Endothelial cell of umbilical vein (primary cell): ENCODE results near the gene CEP63. TPM values are rescaled to one million over a fixed set of nuclear protein-coding genes. Genes with fewer than 3 reads are reported as not detected.

ENCODE experiments used
- BruUV-seq: library from RNA; stranded (reverse); fragments of 400-500 nt; replicated peaks from 2 replicates; lab custom pipeline; 2021; lab: Mats Ljungman, UMichigan
- CTCF ChIA-PET: fragments of 300-600, 350-600 bp; sonication (Branson Sonifier 250); formaldehyde crosslinking; loops from one replicate; lab custom pipeline; 2021; ENCODE audit warnings: antibody characterized with exemption, inconsistent platforms; lab: Charles Lee
- POLR2A ChIA-PET: fragments of 300-600, 350-600 bp; sonication (Branson Sonifier 250); formaldehyde crosslinking; loops from one replicate; lab custom pipeline; 2021; ENCODE audit warnings: antibody characterized with exemption, inconsistent platforms; lab: Charles Lee
- DNase-seq: peaks from one replicate; pipeline ENCODE4 v3.0.0-alpha.2; 2011; ENCODE audit warnings: low read depth, low spot score
- FAIRE-seq: peaks from 2 replicates; lab custom pipeline; 2011; peaks lifted over from hg19 to GRCh38; lab: Jason Lieb, UNC
- H2AFZ ChIP-seq: 2 replicates; pipeline ENCODE4 v1.6.0; 2012; ENCODE audit warnings: low read depth, low read length, control low read depth, inconsistent platforms
- H3K27ac ChIP-seq: 2 replicates; pipeline ENCODE4 v1.5.1; 2011; ENCODE audit warnings: low read depth, mild to moderate bottlenecking, control low read depth, low read length, moderate library complexity; ENCODE audit not compliant: insufficient read depth
- H3K27me3 ChIP-seq, 2 experiments: 2 replicates each; pipeline versions ENCODE4 v1.6.0 to v1.6.1; 2011; ENCODE audit warnings: low read length in 2 of 2, mixed read lengths in 1 of 2; ENCODE audit not compliant: control insufficient read depth in 2 of 2, insufficient read depth in 2 of 2
- H3K36me3 ChIP-seq, 2 experiments: 2 replicates in 1 of 2; 3 replicates in 1 of 2; pipeline ENCODE4 v1.5.1; 2011; ENCODE audit warnings: low read length in 2 of 2, mild to moderate bottlenecking in 1 of 2, moderate library complexity in 1 of 2; ENCODE audit not compliant: control insufficient read depth in 2 of 2, insufficient read depth in 2 of 2; ENCODE audit errors: extremely low read depth in 1 of 2
- H3K4me1 ChIP-seq: 3 replicates; pipeline ENCODE4 v1.5.1; 2011; ENCODE audit warnings: mild to moderate bottlenecking, low read length; ENCODE audit not compliant: control insufficient read depth, insufficient read depth; ENCODE audit errors: extremely low read depth
- H3K4me2 ChIP-seq: 2 replicates; pipeline ENCODE4 v1.6.1; 2011; ENCODE audit warnings: low read length, control low read depth, mixed read lengths; ENCODE audit not compliant: insufficient read depth
- H3K4me3 ChIP-seq, 3 experiments: fragments of 200-600 bp in 1 of 3; sonication (generic), shearing (Covaris generic) in 1 of 3; replicated peaks in 1 of 3; 2 replicates each; pipeline ENCODE4 v1.5.1; 2011 to 2016; ENCODE audit warnings: control low read depth in 3 of 3, low read length in 3 of 3, mild to moderate bottlenecking in 2 of 3, inconsistent platforms in 1 of 3, low read depth in 1 of 3, moderate library complexity in 1 of 3; ENCODE audit not compliant: insufficient read depth in 1 of 3
- H3K79me2 ChIP-seq: 2 replicates; pipeline ENCODE4 v1.6.0; 2012; ENCODE audit warnings: low read length, inconsistent platforms; ENCODE audit not compliant: control insufficient read depth, insufficient read depth
- H3K9ac ChIP-seq: replicated peaks from 2 replicates; pipeline ENCODE3; 2011; ENCODE audit warnings: low read length, control low read depth; ENCODE audit not compliant: insufficient read depth; ENCODE audit errors: extremely low read depth
- H3K9me1 ChIP-seq: replicated peaks from 3 replicates; pipeline ENCODE4 v1.6.0; 2011; ENCODE audit warnings: mild to moderate bottlenecking, low read length; ENCODE audit not compliant: control insufficient read depth, insufficient read depth; ENCODE audit errors: extremely low read depth
- H3K9me3 ChIP-seq: replicated peaks from 2 replicates; pipeline ENCODE4 v1.5.1; 2012; ENCODE audit warnings: low read length, inconsistent platforms; ENCODE audit not compliant: control insufficient read depth, insufficient read depth
- H4K20me1 ChIP-seq: replicated peaks from 2 replicates; pipeline ENCODE3; 2011; ENCODE audit warnings: mild to moderate bottlenecking, low read length; ENCODE audit not compliant: control insufficient read depth, insufficient read depth; ENCODE audit errors: extremely low read depth
- CTCF ChIP-seq, 2 donors: IDR thresholded peaks; 1 replicate in 1 of 2; 2 replicates in 1 of 2; pipeline ENCODE4 v1.5.1; 2011; ENCODE audit warnings: low read length in 2 of 2, mild to moderate bottlenecking in 2 of 2, moderate library complexity in 2 of 2, control low read depth in 1 of 2, inconsistent platforms in 1 of 2, low read depth in 1 of 2; ENCODE audit not compliant: insufficient read depth in 1 of 2; ENCODE audit errors: extremely low read depth in 1 of 2
- EZH2 ChIP-seq: IDR thresholded peaks from 2 replicates; pipeline ENCODE4 v1.6.1; 2012; ENCODE audit warnings: borderline replicate concordance, low read depth, mild to moderate bottlenecking, moderate library complexity, low read length, inconsistent platforms; ENCODE audit not compliant: severe bottlenecking
- FOS ChIP-seq: IDR thresholded peaks from 2 replicates; pipeline ENCODE4 v1.6.1; 2011; ENCODE audit warnings: mild to moderate bottlenecking, low read length, moderate library complexity, borderline replicate concordance; ENCODE audit not compliant: insufficient read depth
- GATA2 ChIP-seq: IDR thresholded peaks from 2 replicates; pipeline ENCODE4 v1.7.0; 2011; ENCODE audit warnings: low read depth, mild to moderate bottlenecking, moderate library complexity, mixed read lengths, low read length; ENCODE audit not compliant: insufficient read length, insufficient read depth
- JUN ChIP-seq: IDR thresholded peaks from 2 replicates; pipeline ENCODE4 v1.6.1; 2011; ENCODE audit warnings: borderline replicate concordance, low read depth; ENCODE audit not compliant: insufficient read length, insufficient read depth
- MAX ChIP-seq: IDR thresholded peaks from 2 replicates; pipeline ENCODE4 v1.6.1; 2011; ENCODE audit not compliant: insufficient read depth, insufficient read length
- MYC ChIP-seq: IDR thresholded peaks from one replicate; pipeline ENCODE4 v1.6.1; 2011; ENCODE audit warnings: mild to moderate bottlenecking, low read depth, low read length
- POLR2A ChIP-seq: IDR thresholded peaks from 2 replicates; pipeline ENCODE4 v1.6.1; 2012; ENCODE audit warnings: low read depth, mild to moderate bottlenecking, control low read depth, low read length
- POLR2AphosphoS5 ChIP-seq: IDR thresholded peaks from 2 replicates; pipeline ENCODE4 v1.6.1; 2012; ENCODE audit warnings: low read depth, mild to moderate bottlenecking, control low read depth, low read length, moderate library complexity; ENCODE audit not compliant: insufficient read depth
- dilution Hi-C: fragments of 300-500 bp; cut with MboI; formaldehyde crosslinking; loops from one replicate; pipeline ENCODE4 v1.15.0; 2019; ENCODE audit warnings: low sequenced_read_pairs; ENCODE audit not compliant: extremely low pct_ligation_motif_present
- intact Hi-C: fragments of 100-400 bp; cut with micrococcal nuclease; formaldehyde crosslinking; loops from one replicate; pipeline ENCODE4 v1.10.0; 2022
- polyA plus RNA-seq, 4 experiments: library from polyadenylated mRNA; depleted of rRNA in 3 of 4; stranded (reverse) in 3 of 4; unstranded in 1 of 4; fragments of >200 nt; gene quantifications; 2 replicates each; pipeline versions ENCODE4 v1.2.1 to v1.2.3, GENCODE V29; 2011 to 2012; ENCODE audit warnings: missing spikeins in 1 of 4
- total RNA-seq: library from RNA; stranded (reverse); gene quantifications from 2 replicates; pipeline ENCODE4 v1.2.3, GENCODE V29; 2021

CEP63 gene
- total and polyA plus RNA-seq, 2 donors (not counting 3 experiments of a cell fraction or from before 2014, with no cell fraction given), result 5.7 to 29.4 TPM

- TF ChIP-seq JUN (no peak), EZH2 (no peak), POLR2AphosphoS5 (no peak), FOS (no peak), GATA2 (no peak), POLR2A (no peak), MYC (no peak), CTCF (IDR thresholded peaks at IDR 0.05; ENCODE audit: extremely low read depth in 1 of 2, insufficient read depth in 1 of 2, low read depth in 1 of 2, low read length in 2 of 2) (no peak), MAX (no peak)
- Histone ChIP-seq H3K9me3 (no peaks in the 10 kb centered on the region), H3K4me3 (no peak overlapping the region), H3K4me1 (no peaks in the 10 kb centered on the region), H3K36me3 (peaks cover 0 to 2% of the 10 kb centered on the region in 2 experiments), H3K9ac (no peak overlapping the region), H3K27ac (no peak overlapping the region), H3K4me2 (no peak overlapping the region), H3K27me3 (no peaks in the 10 kb centered on the region), H3K79me2 (peaks cover 34% of the 10 kb centered on the region), H3K9me1 (no peaks in the 10 kb centered on the region), H4K20me1 (no peaks in the 10 kb centered on the region), H2AFZ (no peak overlapping the region)
- dilution Hi-C loops (no loop called here), intact Hi-C loops (no loop called here)
- BruUV-seq, result no TSS peak
- FAIRE-seq (no peak), DNase-seq (no peak)
- ChIA-PET POLR2A (no interaction called here), CTCF (no interaction called here)
These were observed 19.6 kb downstream of the CEP63 start for GRCh38 chr3:134505485-134505884.
